ENCODE data around the gene ZNF599. TPM values are rescaled to one million over a fixed set of nuclear protein-coding genes. Genes with fewer than 3 reads are reported as not detected.

Gene ZNF599
- total RNA-seq, 1 experiment from 2014 or later: 6.2 TPM

DNA sequence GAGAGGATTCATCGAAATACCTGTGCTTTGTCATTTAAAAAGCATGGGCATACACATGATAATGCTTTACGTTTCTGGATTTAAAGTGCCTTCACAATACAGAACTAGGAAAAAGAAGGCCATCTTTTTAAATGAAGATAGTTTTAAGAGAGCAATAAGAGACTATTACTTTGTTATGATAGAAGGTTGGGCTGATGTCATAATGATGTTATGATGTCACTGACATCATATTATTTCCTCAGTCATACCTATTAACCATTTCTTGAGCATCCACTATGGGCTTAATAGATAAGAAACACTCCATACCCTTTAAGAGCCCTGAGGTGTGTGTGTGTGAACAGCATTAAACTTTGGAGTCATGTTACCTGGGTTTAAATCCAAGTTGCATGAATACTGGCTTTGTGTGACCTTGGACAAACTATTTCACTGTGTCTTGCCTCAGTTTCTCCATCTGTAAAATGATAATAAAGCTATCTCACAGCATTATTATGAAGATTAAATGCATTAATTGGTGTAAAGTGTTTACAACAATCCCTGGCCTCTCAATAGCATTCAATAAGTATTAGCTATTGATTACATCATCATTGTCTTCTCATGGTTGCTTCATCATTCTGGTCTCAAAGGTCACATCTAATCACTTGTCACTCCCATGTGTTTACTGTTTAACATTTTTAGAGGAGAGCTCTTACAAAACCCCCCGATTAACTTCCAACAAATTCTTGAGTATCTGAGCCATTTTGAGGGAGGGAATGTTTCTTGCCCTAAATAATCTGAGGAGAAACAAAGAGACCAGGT, 27.9 kb downstream of the ZNF599 start:
- BruUV-seq (replicated peaks): no TSS peak
- Mint-ChIP-seq H3K9me3 (ENCODE audit: low read depth, unreplicated experiment) (peaks cover 26% of the 10 kb centered on the region), H3K27ac (ENCODE audit: unreplicated experiment) (no peak overlapping the region), H3K36me3 (ENCODE audit: insufficient read depth, unreplicated experiment) (peaks cover 5% of the 10 kb centered on the region), H3K27me3 (ENCODE audit: unreplicated experiment) (no peaks in the 10 kb centered on the region), H3K4me3 (ENCODE audit: low read depth, unreplicated experiment) (no peak overlapping the region), H3K4me1 (ENCODE audit: low read depth, unreplicated experiment) (no peaks in the 10 kb centered on the region)
- TF ChIP-seq CTCF (IDR thresholded peaks at IDR 0.05; ENCODE audit: unreplicated experiment): no peak
- DNase-seq: no peak
- intact Hi-C loops (cut with micrococcal nuclease; ENCODE audit: unreplicated experiment): no loop called here
- CTCF ChIA-PET: no interaction called here

GRCh38 chr19:34734537-34735103, 38.4 kb downstream of the ZNF599 start:
- Mint-ChIP-seq H3K4me3 (ENCODE audit: low read depth, unreplicated experiment) (peak overlapping the region; percentile 90), H3K9me3 (ENCODE audit: low read depth, unreplicated experiment) (peaks cover 8% of the 10 kb centered on the region), H3K27me3 (ENCODE audit: unreplicated experiment) (no peaks in the 10 kb centered on the region), H3K4me1 (ENCODE audit: low read depth, unreplicated experiment) (peaks cover 10% of the 10 kb centered on the region), H3K36me3 (ENCODE audit: insufficient read depth, unreplicated experiment) (peaks cover 27% of the 10 kb centered on the region), H3K27ac (ENCODE audit: unreplicated experiment) (peak overlapping the region; percentile 85)
- DNase-seq: no peak
- CTCF ChIA-PET: no interaction called here
- intact Hi-C loops (cut with micrococcal nuclease; ENCODE audit: unreplicated experiment): no loop called here
- TSS peak; percentile 37 for BruUV-seq (replicated peaks)
- TF ChIP-seq CTCF (IDR thresholded peaks at IDR 0.05; ENCODE audit: unreplicated experiment): no peak

DNA sequence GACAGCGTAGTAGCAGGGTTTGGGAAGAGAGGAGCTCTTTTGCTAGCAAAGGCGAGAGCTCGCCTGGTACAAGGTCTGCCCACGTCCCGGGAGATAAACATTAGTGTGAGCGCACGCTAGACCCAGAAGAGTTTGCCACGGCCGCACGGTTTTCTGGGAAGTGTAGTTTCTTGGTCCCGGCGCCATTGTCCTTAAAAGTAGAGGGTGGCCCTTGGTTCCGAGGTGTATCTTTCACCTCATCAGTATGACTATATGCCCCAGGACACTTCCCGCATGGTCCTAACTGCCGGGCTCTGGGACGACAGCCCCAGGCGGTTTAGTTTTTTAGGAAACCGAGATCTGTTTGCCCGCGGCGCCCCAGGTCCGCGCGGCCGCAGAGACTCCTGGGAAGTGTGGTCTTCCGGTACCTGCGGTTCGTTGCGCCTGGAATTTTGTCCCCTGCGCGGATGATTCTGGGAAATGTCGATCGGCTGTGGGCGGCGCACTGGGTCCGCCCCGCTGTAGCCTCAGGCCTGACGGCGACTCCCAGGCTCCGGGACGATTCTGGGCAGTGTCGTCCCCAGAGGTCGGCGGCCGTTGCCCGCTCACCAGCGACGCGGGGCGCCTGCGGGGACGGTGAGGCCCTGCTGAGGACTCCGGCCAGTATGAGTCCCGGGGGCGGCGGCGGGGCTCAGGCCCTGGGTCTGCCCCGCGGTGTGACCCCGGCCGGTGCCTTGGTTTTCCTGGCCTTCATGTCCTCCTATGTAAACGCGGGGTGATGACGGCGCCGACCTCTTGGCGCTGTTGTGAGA, 39.1 kb downstream of the ZNF599 start, which contains the start of gene ZNF181:
Gene ZNF181, plus strand, starts transcription at position 498 of the 791 bp plus-strand sequence. CDS start 795 bp downstream, outside the sequence.
- H3K9me3 Mint-ChIP-seq (ENCODE audit: low read depth, unreplicated experiment): peaks cover 5% of the 10 kb centered on the region
- H3K36me3 Mint-ChIP-seq (ENCODE audit: insufficient read depth, unreplicated experiment): peaks cover 22% of the 10 kb centered on the region
- DNase-seq: peak; percentile 90
- H3K4me1 Mint-ChIP-seq (ENCODE audit: low read depth, unreplicated experiment): peaks cover 10% of the 10 kb centered on the region
- no TSS peak for BruUV-seq (replicated peaks)
- peak within 1 kb of the TSS; percentile 90 for H3K4me3 Mint-ChIP-seq (ENCODE audit: low read depth, unreplicated experiment)
- CTCF ChIA-PET: interaction anchor here (0.5 kb wide), 1 partner anchor 488 kb away, joined by 5 read pairs; no protein-coding TSS in a partner anchor
- intact Hi-C loops (cut with micrococcal nuclease; ENCODE audit: unreplicated experiment): no loop called here
- peaks cover 4% of the 10 kb centered on the region for H3K27me3 Mint-ChIP-seq (ENCODE audit: unreplicated experiment)
- TF ChIP-seq CTCF (IDR thresholded peaks at IDR 0.05; ENCODE audit: unreplicated experiment): no peak
- peak within 1 kb of the TSS; percentile 85 for H3K27ac Mint-ChIP-seq (ENCODE audit: unreplicated experiment)

DNA sequence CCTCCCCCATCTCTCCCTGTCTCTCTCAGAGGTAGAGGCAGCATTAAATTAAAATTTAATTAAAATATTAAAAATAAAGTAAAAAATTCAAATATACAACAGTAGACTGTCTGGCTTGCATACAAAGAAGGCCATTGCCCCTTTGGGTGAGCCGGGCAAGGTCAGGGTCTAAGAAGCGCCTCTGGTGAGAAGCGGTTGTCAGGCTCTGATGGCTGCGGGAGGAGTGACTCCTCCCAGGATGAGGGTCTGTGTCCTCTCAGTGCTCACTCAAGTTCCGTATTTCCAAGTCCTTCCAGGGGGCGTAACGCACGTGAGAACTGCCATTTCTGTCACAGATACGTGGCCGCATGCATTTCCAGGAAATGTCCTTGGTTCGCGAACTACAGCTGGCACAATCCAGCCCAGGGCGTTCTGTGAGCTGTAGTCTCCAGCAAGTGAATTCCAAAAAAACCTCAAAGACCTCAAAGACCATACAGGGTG, 39.7 kb downstream of the ZNF599 start:
- peaks cover 22% of the 10 kb centered on the region for H3K36me3 Mint-ChIP-seq (ENCODE audit: insufficient read depth, unreplicated experiment)
- peak overlapping the region; percentile 85 for H3K27ac Mint-ChIP-seq (ENCODE audit: unreplicated experiment)
- TSS peak; percentile 97 for BruUV-seq (replicated peaks)
- H3K27me3 Mint-ChIP-seq (ENCODE audit: unreplicated experiment): peaks cover 11% of the 10 kb centered on the region
- CTCF ChIA-PET: interaction anchor here (0.5 to 0.7 kb wide), 3 partner anchors 252 to 1435 kb away, joined by 3 to 5 read pairs (median 5); partner anchors contain the start of gene WTIP
- peaks cover 5% of the 10 kb centered on the region for H3K9me3 Mint-ChIP-seq (ENCODE audit: low read depth, unreplicated experiment)
- H3K4me1 Mint-ChIP-seq (ENCODE audit: low read depth, unreplicated experiment): peaks cover 10% of the 10 kb centered on the region
- peak overlapping the region; percentile 90 for H3K4me3 Mint-ChIP-seq (ENCODE audit: low read depth, unreplicated experiment)
- DNase-seq: no peak
- intact Hi-C loops (cut with micrococcal nuclease; ENCODE audit: unreplicated experiment): no loop called here
- TF ChIP-seq CTCF (IDR thresholded peaks at IDR 0.05; ENCODE audit: unreplicated experiment): no peak
